EL (cell line): ENCODE data around the gene TGM3.
A peak's percentile ranks its signal among the peaks of the same experiment; 100 is the strongest.

Experiments
- DNase-seq: peaks from one replicate; pipeline ENCODE4 v3.0.0-alpha.2; 2016

The TGM3 gene

DNA sequence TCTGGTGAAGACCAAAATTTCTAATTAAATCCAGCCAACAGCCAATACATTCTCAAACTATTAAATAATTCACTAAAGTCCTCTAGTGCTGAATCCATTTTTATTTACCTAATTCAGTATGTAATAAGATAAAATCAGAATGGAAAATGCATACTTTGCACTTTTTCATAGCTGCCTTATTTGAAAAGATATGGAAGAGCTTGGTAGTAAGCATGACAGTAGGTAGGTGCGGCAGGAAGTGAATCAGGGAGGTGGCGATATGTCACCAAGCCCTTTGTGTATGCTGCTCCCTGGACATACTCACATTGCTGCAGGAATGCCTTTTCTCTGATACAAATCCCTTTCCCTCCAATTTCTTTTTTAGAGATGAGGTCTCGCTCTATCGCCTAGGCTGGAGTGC, 10.2 kb upstream of the TGM3 start:
- DNase-seq = no peak

DNA sequence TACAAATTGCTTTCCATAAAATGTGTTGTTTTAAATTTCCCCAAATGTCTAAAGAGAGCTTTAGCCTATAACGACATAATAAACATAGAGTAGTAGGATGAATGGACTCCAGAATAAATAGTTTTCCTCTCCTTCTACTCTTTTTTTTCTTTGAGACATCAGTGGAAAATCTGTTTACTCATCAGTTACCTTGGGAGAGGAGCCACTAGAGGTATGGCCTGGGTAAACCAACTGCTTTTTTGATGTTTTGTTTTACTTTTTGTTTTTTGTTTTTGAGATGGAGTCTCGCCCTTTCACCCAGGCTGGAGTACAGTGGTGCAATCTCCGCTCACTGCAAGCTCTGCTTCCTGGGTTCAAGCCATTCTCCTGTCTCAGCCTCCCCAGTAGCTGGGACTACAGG, 8.3 kb upstream of the TGM3 start:
- DNase-seq = no peak

DNA sequence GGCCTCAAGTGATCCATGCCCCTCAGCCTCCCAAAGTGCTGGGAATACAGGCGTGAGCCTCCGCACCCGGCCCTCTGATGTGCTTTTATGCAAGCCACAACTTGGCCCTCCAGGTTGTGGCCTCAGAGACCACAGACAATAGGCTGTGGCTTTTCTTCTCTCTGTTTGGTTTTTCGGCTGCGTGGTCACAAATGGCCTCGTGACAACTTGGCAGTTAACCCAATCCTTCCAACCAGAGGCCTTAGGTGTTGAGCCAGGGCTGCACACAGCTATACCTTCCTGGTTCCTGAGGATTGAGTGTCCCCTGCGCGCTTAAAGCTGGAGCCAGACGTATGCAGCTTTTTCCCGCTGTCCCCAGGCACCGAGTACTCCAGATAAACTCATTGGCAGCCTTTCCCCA, 6.3 kb upstream of the TGM3 start:
- no peak for DNase-seq

DNA sequence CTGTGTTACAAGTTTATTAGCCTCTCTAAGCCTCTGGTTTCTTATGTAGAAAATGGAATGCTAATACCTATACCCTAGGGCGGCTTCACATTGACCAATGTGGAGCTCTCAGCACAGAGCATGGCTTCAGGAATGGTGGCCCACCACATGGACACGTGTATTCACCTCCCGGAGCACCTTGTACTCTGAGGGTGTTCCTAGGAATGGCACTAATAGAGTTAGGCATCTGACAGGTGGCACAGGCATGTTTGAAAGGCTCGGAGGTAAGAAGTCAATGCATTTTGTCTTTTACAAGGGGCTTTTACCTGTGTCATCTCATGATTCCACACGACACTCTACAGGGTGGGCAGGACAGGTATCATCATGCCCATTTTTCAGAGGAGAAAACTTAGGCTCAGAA, 5.3 kb upstream of the TGM3 start:
- no peak for DNase-seq

DNA sequence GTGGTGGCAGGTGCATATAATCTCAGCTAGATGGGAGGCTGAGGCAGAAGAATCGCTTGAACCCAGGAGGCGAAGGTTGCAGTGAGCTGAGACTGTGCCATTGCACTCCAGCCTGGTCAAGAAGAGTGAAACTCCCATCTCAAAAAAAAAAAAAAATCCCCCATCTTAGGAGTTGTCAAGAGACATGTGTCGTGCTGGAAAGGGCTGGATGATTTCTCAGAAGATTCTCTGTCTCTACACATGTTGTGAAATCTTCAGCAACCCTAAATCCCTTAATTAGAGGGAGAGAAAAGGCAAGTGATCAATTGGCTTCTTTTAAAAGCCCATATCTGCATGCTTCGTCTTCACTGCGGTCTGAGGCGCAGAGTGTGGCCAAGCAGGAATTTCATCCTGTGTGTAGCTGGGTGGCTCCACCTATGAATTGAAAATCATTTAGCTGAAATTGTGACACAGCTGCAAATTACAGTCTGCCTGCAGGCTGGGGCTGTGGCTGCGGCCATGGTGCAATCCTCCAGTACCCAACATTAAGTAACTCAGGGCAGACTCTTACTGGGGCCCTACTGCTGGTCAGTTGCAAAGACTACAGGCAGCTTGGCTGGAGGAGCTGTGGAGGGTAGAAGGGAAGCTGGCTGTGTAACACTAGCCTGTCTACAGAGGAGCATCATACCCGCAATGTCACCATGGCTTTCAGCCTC, 3.2 kb upstream of the TGM3 start:
- no peak for DNase-seq

DNA sequence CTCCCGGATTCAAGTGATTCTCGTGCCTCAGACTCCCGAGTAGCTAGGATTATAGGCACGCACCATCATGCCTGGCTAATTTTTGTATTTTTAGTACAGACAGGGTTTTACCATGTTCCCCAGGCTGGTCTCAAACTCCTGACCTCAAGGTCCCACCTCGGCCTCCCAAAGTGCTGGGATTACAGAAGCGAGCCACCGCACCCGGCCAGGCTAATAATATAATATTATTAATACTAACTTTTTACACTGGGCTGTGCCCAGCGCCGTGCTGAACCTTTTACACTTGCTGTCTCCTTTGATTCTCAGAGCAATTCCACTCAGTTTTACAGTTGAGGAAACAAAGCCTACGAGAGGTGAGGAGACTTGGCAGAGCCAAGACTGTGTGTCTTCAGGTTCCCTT, 2.3 kb upstream of the TGM3 start:
- DNase-seq = no peak

DNA sequence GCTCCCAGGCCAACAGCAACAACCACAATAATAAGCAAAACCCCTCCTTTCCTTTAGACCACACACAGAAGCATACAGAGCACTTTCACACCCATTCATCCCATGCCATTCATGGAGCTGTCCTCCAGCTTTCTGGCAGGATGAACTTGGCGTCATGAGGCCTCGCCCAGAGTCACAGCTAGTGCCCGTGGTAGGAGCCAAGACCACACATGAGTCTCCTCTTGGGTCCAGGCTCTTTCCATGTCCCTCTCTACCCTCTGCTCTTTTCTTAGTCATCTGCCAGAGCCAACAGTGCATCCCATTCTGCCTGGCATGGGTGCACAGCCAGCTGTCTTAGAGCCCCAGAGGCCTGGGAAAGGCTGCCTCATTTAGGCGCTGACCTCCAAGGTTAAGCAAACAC, 1.8 kb upstream of the TGM3 start:
- DNase-seq = no peak

DNA sequence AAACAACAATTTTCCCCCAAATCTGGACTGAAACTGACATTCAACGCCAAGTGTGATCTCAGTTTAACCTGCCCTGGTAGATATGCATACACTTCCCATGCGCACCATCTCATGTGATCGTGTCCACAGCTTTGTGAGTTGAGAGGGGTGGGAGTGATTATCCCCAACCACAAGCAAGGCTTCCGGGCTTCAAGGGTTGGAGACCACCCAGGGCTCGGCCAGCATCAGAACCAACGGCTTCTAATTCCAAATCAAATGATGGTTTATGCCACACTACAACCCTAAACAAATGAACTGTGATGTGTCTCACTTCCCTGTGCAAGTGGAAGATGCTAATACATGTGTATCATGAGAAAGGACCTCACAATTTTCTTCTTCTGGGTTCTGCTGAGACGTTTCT, 515 bp upstream of the TGM3 start:
- no peak for DNase-seq

DNA sequence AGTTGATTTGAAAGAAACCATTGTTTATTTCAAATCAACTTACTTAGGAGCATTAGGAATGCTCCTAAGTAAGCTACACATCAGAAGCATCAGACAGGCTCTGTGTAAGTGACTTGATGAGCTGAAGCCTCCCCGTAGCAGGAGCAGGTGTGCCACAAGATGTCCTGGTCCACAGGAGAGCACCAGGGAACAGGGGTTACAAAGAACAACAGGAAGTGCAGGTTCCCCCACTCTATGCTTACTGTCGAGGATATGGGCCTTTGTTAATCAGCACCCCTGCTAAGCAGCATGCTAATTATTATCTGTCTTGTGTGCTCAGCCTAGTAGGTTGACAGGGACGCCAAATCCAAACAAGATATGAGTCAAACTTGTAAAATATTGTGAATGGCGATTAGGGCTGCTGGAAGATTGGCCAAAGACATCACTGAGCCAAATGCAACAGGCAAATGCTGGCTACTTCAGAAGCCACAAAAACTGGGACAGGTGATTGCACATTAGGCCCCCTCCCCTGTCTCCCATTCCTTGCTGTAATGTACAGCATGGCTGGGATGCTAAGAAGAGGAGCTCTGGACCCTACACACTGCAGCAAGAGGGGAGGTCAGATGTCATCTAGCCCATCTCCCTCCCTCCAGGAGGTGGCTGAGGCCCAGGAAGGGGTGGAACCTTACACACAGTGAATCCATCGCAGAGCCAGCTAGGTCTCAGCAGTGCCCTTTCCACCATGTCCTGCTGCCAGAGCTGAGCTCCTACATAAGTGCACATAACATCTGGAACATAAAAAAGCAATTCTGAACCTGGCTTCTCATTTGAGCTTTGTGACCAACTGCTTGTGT, 939 bp downstream of the TGM3 start:
- no peak for DNase-seq

DNA sequence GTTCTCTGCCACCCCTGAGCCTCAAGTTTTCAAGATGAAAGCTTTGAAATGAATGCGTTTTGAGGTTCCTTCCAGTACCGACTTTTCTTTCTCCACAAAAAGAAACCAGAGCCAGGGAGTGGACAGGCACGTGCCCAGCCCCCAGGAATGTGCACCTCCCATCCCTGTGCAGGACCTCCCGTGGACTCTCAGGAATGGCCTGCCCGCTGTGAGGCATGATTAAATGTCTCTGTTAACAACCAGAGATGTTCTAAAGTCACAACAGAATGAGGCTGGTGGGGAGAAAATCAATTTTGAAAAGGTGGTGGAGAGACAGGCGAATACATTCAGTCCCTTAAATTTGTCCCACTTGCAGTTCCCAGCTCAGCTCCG, 1.5 kb downstream of the TGM3 start:
- DNase-seq = peak; percentile 15

DNA sequence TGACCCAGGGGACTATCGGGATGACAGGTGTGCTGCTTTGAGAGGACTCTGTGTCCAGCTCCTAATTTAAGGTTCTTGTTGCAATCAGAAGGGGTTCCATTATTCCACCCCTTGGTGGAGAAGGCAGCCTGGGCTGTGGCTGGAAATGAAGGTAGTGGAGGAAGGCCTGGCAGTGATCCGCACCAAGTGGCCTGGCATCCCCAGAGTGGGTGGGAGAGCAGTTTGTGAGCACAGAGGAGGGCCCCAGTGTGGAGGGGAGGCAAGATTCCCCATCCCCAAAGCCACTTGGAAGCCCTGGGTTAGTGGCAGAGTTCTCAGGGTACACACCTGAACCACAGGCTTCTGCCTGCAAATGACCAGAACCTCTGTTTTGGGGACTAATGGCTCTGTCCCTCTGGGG, 2.3 kb downstream of the TGM3 start:
- no peak for DNase-seq

DNA sequence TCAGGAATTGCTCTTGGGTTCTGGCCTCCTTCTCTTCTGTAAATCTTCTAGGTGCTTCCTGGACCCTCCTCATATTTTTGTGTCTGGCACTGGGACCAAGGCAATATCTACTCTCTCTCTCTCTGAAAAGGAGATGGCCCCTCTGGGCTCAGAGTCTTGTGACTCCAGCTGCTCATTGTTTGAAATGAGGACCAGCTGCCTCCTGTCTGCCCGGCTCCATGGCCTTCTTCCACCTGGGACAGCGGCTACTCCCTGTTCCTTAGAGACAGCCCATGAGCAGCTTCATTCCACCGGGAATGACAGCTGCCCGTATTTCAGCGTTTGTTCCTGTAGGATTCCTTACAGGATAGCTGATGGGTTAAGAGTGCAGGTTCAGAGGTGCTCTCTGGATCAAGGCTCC, 2.9 kb downstream of the TGM3 start:
- no peak for DNase-seq

DNA sequence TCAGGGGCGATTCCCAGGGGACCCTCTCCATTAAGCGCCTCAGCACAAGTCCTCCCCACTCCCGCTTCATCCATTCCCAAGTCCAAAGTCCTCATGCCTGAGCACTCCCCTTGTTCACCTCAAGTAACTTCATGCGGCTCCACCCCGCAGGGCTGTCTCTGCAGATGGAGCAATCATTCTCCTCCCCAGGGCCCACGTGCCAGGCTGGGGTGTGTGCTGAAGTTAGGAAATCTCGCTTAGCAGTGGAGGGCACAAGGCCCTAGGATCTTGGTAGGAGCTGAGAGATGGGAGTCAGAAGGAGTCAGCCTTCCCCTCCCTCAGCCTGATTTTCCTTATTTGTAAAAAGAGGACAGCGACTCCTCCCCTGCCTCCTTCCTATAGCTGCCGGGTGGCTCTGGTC, 3.5 kb downstream of the TGM3 start:
- no peak for DNase-seq

DNA sequence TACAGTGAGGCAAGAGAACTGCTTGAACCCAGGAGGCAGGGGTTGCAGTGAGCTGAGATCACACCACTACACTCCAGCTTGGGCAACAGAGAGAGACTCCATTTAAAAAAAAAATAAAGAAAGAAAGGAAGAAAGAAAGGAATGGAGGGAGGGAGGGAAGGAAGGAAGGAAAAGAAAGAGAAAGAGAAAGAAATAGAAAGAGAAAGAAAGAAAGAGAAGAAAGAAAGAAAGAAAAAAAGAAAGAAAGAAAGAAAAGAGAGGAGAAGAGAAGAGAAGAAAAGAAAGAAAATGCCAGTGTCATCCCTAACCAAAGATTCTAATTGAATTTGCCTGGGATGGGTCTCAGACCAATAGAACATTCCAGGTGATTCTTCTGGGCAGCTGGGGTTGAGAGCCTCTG, 4.2 kb downstream of the TGM3 start:
- DNase-seq = no peak

DNA sequence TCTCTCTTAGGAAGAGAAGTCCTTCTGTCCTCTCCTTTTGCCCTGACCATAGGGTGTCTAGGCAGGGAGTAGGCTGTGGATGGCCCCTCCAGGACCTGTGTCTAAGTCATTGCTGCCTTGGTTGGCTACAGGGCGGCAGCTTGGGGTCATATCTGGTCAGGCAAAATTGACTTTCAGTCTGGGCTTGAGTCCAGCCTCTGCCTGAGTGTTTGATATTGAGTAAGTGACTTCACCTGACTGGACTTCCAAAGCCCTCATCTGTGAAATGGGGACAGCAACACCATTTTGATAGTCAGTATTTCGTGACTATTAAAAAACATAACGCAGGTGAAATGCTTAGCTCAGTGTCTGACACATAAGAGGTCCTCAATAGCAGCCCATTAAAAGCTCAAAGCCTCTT, 4.6 kb downstream of the TGM3 start:
- DNase-seq = no peak

DNA sequence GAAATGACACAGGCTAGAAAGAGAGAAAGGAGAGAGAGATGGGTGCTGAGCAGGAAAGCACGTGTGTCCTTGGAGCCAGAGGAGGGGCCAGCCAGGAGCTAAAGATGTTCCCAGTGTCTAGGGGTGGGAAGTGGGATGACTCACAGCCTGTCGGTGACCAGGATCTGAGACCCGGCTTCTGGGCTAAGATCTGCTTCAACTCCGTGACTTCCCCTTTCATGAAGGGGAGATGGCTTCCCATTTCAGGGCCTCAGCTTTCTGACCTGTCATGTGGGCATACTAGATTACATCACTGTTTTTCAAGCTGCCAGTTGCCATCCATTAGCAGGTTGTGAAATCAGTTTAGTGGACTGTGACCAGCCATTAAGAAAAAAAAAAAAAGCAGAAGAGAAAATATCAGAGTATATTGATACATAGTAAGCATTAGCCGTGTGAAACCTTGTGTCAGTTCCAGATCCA, 5.4 kb downstream of the TGM3 start:
- peak; percentile 60 for DNase-seq

DNA sequence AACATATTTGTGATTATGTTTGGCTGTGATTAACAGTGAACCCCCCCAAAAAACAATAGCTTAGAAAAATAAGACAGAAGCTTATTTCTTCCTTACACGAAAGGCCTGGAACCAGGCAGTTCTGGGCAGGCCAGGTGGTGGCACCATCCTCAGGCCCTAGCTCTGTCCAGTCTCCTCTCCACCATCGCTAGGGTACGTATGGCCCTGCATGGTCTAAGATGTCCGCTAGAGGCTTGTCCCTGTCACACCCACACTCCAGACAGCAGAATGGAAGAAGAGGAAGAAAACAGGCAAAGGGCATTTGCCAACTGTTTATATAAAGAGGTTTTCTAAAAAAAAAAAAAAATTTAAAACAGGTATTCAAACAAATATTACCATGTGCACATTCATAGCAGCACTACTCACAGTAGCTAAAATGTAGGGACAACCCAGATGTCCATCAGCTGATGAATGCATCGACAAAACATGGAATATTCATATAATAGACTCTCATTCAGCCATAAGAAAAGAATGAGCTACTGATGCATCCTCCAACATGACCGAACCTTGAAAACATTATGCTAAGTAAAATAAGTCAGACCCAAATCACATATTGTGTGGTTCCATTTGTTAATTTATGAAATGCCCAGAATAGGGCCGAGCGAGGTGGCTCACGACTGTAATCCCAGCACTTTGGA, 6.7 kb downstream of the TGM3 start:
- no peak for DNase-seq

DNA sequence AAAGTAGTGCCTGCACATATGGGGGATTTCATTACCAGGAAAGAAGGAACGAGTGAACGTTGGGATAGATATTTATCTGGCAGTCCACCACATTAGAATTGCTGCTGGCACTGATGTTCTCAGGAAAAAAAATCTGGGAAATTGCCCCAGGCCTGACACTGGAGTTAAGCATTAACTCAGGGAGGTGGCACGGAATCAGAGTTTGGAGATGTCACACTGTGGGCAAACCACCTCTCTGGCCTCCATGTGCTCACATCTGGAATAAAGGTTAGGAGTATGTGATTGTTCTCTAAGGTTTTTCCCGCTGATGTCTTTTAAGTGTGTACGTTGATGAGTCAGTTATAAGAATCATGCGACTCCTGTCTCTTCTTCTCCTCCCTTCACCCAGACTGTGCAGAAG, 7.9 kb downstream of the TGM3 start:
- DNase-seq = no peak

DNA sequence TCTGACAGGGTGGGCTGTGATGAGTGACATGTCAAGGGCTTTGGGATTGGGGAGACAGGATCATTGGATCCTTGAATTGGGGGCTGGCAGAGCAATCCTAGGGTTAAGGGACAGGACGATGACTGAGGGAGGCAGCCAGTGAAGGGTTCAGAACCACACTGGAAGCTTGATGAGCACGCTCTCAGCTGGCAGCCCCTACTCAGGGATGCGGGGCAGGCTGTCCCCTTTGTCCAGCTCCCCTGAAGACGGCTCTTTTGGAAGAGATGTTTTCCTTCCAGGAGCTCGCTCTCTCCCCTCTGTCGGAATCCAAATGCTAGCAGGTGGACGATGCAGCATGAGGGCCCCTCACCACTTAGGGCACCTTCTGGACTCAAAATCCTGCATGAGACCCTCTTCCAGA, 8.4 kb downstream of the TGM3 start:
- no peak for DNase-seq

DNA sequence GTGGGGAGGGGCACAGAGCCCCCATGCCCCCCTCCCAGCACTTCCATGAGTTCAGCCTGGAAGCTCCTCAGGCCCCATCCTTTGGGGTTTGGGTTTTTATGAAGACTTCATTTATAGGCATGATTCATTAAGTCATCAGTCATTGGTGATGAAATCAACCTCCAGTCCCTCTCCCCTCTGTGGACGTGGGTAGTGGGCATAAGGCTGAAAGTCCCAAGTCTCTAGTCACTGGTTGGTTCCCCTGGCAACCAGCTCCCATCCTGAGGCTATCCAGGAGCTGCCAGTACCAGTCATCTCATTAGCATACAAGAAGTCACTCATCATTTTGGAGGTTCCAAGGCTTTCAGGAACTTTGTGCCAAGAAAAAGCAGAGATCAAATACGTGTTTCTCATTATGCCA, 9.2 kb downstream of the TGM3 start:
- DNase-seq = no peak

DNA sequence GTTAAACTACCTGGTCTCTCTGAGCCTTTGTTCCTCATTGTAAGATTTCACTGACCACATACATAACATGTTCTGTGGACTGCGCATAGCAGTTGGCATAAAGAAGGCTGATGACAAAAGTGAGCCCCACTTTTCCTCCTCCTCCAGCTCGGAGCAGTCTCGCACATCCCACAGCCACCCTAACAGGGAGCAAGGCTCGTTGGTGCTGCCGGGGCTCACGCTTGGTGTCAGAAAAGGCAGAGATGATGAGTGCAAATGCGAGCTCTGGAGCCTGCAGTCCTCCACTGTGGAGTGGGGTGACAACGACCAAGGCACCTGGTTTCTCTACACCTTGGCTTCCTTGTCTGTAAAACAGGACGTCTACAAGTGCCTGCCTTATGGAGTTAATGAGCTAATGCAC, 9.7 kb downstream of the TGM3 start:
- DNase-seq = no peak

DNA sequence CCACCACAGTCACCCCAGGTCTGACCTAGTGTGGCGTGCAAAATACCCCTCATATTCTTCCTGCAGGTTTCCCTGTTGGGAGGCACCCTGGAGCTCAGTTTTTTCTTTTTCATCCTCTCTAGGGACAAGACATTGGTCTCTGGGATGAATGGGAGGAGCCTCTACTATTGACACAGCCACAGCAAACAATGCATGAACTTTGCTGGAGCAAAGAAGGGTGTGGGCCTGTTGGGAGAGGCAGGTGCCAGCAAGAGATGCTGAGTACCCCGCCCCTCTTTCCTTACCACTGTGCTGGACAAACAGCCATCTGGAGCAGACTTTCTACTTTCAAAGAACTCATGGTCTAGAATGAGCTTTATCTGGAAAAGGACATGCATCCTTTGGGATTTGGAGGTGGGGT, 10.1 kb downstream of the TGM3 start:
- DNase-seq = no peak

DNA sequence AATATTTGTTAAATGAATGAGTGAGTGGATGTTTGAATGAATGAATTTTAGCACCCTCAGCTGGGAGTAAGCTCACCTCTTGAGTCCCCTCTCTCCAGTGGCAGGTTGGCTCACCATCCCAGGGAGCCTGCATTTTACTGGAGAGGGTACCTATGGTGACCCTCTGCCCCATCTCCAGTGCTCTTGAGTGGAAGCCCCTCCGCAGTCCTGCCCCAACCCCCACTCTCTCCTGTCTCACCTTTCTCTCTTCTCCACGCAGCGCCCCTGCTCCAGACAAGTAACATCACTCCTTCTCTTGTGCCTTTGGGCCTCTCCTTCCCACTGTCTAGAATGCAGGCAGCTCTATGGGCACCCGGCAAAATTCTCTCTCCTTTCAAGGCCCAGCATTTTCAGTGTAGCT, 11.3 kb downstream of the TGM3 start:
- DNase-seq = no peak

DNA sequence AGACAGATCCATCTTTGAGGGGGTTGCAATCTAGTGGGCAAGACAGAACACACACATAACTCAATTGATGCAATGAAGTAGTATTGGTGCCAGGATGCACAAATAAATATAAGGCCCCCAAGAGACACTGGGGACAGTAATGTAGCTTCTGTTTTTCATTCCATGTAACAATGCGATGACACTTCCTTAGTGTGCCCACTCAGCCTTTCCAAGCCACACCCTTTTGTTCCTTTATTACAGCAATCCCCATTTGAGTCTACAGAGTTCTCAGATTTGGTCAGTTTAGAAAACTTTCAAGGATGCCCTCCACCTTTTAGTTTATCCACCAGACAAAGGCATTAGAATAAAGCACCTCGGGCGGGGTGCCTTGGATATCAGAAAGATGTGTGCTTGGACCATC, 15.5 kb downstream of the TGM3 start:
- DNase-seq = no peak
